Suprapubic skin (tissue), 4 donors: ENCODE results near the gene HOMER1. TPM values are rescaled to one million over a fixed set of nuclear protein-coding genes. Genes with fewer than 3 reads are reported as not detected.

ENCODE experiments used
- DNase-seq, 2 donors: peaks; one replicate each; pipeline ENCODE4 v3.0.0-alpha.2; 2019; ENCODE audit warnings: low spot score in 2 of 2
- H3K27ac ChIP-seq: fragments of 200-600 bp; sonication (generic); one replicate; pipeline ENCODE4 v1.5.1; 2019
- H3K27me3 ChIP-seq: fragments of 200-600 bp; sonication (generic); one replicate; pipeline ENCODE4 v1.5.1; 2019
- H3K36me3 ChIP-seq: fragments of 200-600 bp; sonication (generic); one replicate; pipeline ENCODE4 v1.5.1; 2019
- H3K4me1 ChIP-seq: fragments of 200-600 bp; sonication (generic); one replicate; pipeline ENCODE4 v1.5.1; 2019
- H3K4me3 ChIP-seq: fragments of 200-600 bp; sonication (generic); one replicate; pipeline ENCODE4 v1.5.1; 2019; ENCODE audit warnings: mild to moderate bottlenecking
- H3K9me3 ChIP-seq: fragments of 200-600 bp; sonication (generic); one replicate; pipeline ENCODE4 v1.5.1; 2019
- EP300 ChIP-seq: sonication (generic); formaldehyde crosslinking; IDR thresholded peaks from one replicate; pipeline ENCODE4 v1.6.1; 2017; ENCODE audit warnings: antibody characterized with exemption
- POLR2A ChIP-seq, 2 donors: fragments of 450-650 bp; IDR thresholded peaks; one replicate each; pipeline ENCODE4 v1.6.1; 2017; ENCODE audit warnings: antibody characterized with exemption in 2 of 2, mild to moderate bottlenecking in 2 of 2, moderate library complexity in 2 of 2
- POLR2AphosphoS5 ChIP-seq, 3 donors: sonication (generic); formaldehyde crosslinking; IDR thresholded peaks; one replicate each; pipeline ENCODE4 v1.6.1; 2017; ENCODE audit warnings: antibody characterized with exemption in 3 of 3
- WGBS: methylation state at CpG from one replicate; pipeline ENCODE4 v1.1.5; 2018; 5-methylcytosine and 5-hydroxymethylcytosine counted together
- total RNA-seq, 4 donors: library from RNA; depleted of rRNA; stranded (reverse); fragments of >200 nt; gene quantifications; one replicate each; pipeline ENCODE4 v1.1.0, GENCODE V29; 2016
- TF ChIP-seq, protein P1 (sequence below), 2 donors: fragments of 200-600 bp in 1 of 2; fragments of 450-650 bp in 1 of 2; sonication (generic) in 1 of 2; IDR thresholded peaks; one replicate each; pipeline ENCODE4 v1.5.1; 2016 to 2019; ENCODE audit warnings: antibody characterized with exemption in 2 of 2, mild to moderate bottlenecking in 1 of 2, moderate library complexity in 1 of 2

The HOMER1 gene
- total RNA-seq, 4 donors from 2014 or later, result 6.0 to 7.5 (median 7.0) TPM

DNA sequence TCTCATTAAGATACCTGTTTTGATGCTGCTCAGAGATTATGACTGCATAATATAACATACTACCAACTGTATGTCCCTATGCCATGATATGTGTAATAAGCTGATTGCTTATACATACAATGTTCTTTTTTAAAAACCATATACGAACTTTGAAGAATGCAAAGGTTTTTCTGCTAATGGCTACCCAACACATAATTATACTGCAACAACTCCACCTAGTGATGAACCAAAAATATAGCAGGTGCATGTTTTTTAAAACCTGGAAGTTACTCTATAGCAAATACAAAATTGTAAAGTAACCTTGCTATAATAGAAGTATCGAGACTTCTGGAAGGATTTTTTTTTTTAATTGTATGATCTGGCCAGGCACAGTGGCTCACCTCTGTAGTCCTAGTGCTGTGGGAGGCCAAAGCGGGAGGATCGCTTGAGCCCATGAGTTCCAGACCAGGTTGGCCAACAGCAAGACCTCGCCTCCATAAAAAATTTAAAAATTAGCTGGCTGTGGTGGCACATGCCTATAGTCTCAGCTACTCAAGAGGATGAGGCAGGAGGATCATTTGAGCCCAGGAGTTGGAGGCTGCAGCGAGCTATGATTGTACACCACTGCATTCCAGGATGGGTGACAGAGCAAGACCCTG is 49.1 kb downstream of the HOMER1 start:
- H3K9me3 ChIP-seq, result no peaks in the 10 kb centered on the region
- WGBS, result 66% methylated on average over 6 of the region's 6 CpGs
- no peaks in the 10 kb centered on the region for H3K27me3 ChIP-seq
- H3K27ac ChIP-seq, result no peak overlapping the region
- no peak overlapping the region for H3K4me3 ChIP-seq
- no peaks in the 10 kb centered on the region for H3K4me1 ChIP-seq
- H3K36me3 ChIP-seq, result no peaks in the 10 kb centered on the region
- no peak for TF ChIP-seq POLR2AphosphoS5 (IDR thresholded peaks at IDR 0.05)
- TF ChIP-seq, protein P1, sequence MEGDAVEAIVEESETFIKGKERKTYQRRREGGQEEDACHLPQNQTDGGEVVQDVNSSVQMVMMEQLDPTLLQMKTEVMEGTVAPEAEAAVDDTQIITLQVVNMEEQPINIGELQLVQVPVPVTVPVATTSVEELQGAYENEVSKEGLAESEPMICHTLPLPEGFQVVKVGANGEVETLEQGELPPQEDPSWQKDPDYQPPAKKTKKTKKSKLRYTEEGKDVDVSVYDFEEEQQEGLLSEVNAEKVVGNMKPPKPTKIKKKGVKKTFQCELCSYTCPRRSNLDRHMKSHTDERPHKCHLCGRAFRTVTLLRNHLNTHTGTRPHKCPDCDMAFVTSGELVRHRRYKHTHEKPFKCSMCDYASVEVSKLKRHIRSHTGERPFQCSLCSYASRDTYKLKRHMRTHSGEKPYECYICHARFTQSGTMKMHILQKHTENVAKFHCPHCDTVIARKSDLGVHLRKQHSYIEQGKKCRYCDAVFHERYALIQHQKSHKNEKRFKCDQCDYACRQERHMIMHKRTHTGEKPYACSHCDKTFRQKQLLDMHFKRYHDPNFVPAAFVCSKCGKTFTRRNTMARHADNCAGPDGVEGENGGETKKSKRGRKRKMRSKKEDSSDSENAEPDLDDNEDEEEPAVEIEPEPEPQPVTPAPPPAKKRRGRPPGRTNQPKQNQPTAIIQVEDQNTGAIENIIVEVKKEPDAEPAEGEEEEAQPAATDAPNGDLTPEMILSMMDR (IDR thresholded peaks at IDR 0.05), result peak; percentile 9 to 28
- no peak for DNase-seq

DNA sequence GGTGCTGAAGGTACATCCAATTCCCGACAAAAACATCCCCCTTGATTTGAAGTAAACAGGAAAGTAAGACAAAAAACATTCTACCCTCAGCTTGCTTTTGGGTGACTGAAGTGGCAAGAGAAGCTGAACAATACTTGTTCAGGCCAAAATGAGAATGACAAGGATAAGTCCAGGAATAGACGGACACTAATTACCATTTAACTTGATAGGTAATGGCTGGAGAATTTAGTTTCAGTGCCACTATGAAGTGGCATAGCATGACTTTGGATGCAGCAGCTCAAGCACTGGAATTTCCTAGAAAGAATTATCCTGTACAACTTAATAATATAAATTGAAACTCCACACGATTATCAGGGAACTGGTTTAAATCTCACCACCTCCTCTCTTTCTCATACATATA is 49.7 kb downstream of the HOMER1 start:
- DNase-seq, result no peak
- Histone ChIP-seq H3K36me3 (no peaks in the 10 kb centered on the region), H3K27ac (no peak overlapping the region), H3K4me3 (no peak overlapping the region), H3K27me3 (no peaks in the 10 kb centered on the region), H3K4me1 (no peaks in the 10 kb centered on the region), H3K9me3 (no peaks in the 10 kb centered on the region)
- TF ChIP-seq, protein P1 (IDR thresholded peaks at IDR 0.05), result no peak
- TF ChIP-seq POLR2AphosphoS5 (IDR thresholded peaks at IDR 0.05), result no peak
- no peak for TF ChIP-seq EP300
- no peak for TF ChIP-seq POLR2A (IDR thresholded peaks at IDR 0.05)
- 74% methylated on average over 3 of the region's 3 CpGs for WGBS

DNA sequence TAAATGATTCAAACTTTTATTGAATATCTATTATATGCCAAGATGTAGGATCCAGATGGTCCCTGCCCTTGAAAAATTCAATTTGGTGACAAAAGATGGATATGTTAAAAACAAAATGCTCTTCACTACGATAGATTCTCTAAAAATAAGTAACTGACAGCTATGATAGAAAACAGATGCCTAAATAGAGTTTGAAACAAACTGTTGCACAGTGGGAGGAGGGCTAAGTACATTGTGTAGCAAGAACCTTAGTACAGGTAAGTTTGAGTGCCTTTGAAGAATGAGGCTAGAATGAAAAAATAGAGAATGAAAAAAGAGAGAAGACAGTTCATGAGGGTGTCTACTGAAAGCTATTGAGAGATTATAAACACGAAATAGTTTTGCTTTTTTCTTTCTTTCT is 54.3 kb downstream of the HOMER1 start:
- no peak overlapping the region for H3K4me3 ChIP-seq
- H3K27me3 ChIP-seq, result no peaks in the 10 kb centered on the region
- no peak for DNase-seq
- no peaks in the 10 kb centered on the region for H3K36me3 ChIP-seq
- TF ChIP-seq, protein P1 (IDR thresholded peaks at IDR 0.05), result no peak
- TF ChIP-seq POLR2AphosphoS5 (IDR thresholded peaks at IDR 0.05) (no peak), EP300 (no peak), POLR2A (IDR thresholded peaks at IDR 0.05) (no peak)
- H3K27ac ChIP-seq, result no peak overlapping the region
- 71% methylated on average over 2 of the region's 2 CpGs for WGBS
- no peaks in the 10 kb centered on the region for H3K4me1 ChIP-seq
- no peaks in the 10 kb centered on the region for H3K9me3 ChIP-seq

DNA sequence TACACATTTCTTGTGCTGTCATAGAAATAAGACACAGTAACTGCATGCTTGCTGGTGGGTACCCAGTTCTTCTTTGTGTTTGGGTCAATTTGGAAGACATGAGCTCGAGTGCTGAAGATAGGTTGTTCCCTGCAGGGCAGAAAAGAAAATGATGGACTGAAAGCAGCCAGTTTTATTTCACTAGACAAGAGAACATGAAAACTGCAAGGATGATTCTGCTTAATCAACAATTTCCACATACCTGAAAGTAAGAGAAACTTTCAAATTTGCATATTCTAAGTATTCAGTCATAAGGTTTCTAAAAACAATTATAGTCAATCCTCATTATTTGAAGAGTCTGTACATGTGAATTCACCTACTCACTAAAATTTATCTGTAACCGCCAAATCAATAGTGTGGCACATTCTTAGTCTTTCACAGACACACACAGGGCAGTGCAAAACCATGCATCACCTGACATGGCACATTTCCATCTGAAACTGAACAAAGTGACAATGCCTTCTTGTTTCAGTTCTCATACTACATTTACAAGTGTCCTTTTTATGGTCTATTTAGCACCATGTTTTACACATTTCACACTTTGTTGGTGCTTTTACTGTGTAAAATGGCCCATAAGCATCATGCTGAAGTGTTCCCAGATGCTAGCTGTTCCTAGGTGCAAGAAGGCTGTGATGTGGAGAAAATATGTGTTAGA is 56.9 kb downstream of the HOMER1 start:
- Histone ChIP-seq H3K36me3 (no peaks in the 10 kb centered on the region), H3K9me3 (no peaks in the 10 kb centered on the region), H3K27ac (no peak overlapping the region), H3K27me3 (no peaks in the 10 kb centered on the region), H3K4me1 (no peaks in the 10 kb centered on the region), H3K4me3 (no peak overlapping the region)
- DNase-seq, result no peak
- no peak for TF ChIP-seq POLR2AphosphoS5 (IDR thresholded peaks at IDR 0.05)
- TF ChIP-seq, protein P1 (IDR thresholded peaks at IDR 0.05), result no peak
- no peak for TF ChIP-seq EP300
- TF ChIP-seq POLR2A (IDR thresholded peaks at IDR 0.05), result no peak
- 91% methylated on average over 2 of the region's 2 CpGs for WGBS

DNA sequence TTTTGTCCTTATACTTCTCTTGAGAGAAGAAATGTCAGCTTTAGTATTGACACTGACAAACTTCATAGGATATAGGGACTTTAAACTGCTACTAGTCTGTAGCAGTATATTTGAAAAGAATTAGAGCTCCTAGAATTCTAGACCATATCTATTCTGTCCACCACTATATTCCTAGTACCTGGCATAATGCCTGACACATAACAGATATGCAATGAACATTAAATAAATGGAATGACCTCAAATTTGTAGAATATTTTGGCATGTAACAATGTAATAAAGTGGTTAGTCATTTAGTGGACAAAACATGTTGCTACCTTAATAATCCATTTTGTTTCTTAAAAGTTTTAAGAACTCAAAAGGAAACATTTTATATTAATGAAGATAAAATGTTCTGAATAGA is 57.5 kb downstream of the HOMER1 start:
- H3K9me3 ChIP-seq, result no peaks in the 10 kb centered on the region
- no peak overlapping the region for H3K4me3 ChIP-seq
- H3K36me3 ChIP-seq, result no peaks in the 10 kb centered on the region
- no peak overlapping the region for H3K27ac ChIP-seq
- H3K4me1 ChIP-seq, result no peaks in the 10 kb centered on the region
- no peaks in the 10 kb centered on the region for H3K27me3 ChIP-seq
- TF ChIP-seq EP300, result no peak
- TF ChIP-seq, protein P1 (IDR thresholded peaks at IDR 0.05), result no peak
- TF ChIP-seq POLR2AphosphoS5 (IDR thresholded peaks at IDR 0.05), result no peak
- TF ChIP-seq POLR2A (IDR thresholded peaks at IDR 0.05), result no peak
- no peak for DNase-seq
